GM18508 (cell line): ENCODE measurements around the gene NEDD4.
"Not testable (repeated sequence)": the region's sequence is repeated elsewhere in the genome, so short reads cannot be mapped to it uniquely, and the experiment has no call there.

Experiments used
- ATAC-seq: cut with Tn5 transposase; IDR thresholded peaks from one replicate; pipeline ENCODE4 v1.9.1; 2021; ENCODE audit warnings: moderate number of reproducible peaks; ENCODE audit not compliant: insufficient read depth, unreplicated experiment

Gene NEDD4

DNA sequence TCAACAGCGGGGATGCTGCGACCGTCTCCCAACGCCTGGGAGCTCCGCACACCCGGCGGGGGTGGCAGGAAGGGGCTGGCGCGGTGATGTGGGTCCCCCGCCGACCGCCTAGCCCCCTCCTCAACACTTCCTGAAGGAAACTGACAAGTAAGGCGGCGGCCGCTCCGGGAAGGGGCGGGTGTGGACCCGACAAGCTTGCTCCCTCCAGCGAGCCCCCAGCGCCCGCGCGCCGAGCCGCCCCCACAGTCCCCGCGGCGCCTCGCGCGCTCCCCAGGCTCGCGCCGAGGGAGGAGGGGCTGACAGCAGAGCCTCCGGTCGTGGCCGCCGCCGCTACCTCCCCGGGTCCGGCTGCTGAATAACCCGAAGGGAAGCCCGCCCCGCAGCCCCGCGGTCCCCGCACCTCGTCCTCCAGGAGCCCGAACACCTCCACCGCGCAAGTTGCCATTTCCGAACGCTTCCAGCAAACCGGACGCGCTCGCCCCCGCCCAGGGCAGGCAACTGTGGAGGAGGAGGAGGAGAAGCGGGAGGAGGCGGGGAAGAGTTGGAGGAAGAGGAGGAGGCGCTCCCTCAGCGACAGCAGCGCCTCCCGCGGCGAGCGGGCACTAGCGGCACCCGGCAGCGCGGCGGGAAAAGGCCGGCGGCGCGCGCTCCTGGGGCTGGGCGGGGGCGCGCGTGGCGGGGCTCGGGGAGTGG lies at the start of gene NEDD4:
TSS of gene NEDD4 (minus strand) at position 502 of the 693 bp plus-strand sequence. CDS start at position 445, 57 bp downstream.
- no peak for ATAC-seq

GRCh38 chr15:56042498-56042897 lies 49.1 kb upstream of the NEDD4 start:
- no peak for ATAC-seq

GRCh38 chr15:56042031-56042430 lies 48.6 kb upstream of the NEDD4 start:
- no peak for ATAC-seq

DNA sequence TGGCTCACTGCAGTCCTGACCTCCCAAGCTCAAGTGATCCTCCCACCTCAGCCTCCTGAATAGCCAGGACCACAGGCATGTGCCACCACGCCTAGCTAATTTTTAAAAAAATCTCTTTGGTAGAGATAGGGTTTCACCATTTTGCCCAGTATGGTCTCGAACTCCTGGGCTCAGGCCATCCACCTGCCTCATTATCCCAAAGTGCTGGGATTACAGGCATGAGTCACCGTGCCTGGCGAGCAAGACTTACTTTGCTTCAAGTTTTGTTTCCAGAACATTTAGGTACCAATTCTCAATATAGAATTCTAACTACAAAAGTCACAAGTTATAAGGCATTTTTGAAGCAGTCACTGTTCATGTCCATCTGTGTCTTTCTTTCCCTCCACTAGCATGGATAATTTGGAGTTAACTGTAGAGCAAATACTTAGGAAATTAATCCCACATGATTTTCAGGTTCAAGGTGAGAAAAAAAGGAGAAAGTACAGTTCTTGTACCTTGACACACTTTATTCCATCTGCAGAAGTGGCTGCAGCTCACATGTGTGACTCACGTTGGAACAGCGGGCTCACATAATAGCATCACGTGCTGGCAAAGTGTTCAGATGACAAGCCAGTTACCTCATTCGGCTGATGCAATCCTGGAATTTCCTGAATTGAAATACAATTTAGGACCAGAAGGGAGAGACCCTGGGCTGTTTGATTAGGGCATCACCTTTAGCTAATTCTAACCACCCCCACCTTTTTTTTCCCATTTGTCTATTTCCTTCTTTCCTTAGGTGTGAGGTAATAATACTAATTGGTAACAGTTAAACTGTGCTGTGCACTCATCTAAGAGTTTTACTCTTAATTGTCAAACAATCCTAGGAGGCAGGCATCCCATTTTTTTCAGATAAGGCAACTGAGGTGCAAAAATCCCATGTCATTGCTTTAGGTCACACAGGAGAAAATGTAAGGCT lies 46.9 kb upstream of the NEDD4 start:
- no peak for ATAC-seq

DNA sequence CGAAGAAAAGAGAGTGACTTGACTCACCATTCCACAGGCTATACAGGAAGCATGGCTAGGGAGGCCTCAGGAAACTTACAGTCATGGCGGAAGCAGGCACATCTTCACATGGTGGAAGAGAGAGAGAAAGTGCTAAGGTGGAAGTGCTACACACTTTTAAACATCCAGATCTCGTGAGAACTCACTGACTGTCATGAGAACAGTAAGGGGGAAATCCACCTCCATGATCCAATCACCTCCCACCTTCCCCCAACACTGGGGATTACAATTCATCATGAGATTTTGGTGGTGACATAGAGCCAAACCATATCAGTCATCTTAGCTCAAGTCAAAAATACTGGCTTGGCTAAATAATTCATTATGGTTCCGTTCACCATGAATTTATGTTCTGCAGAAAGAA lies 45.3 kb upstream of the NEDD4 start:
- ATAC-seq: no peak

- ATAC-seq: no peak
These were observed 44.6 kb upstream of the NEDD4 start for GRCh38 chr15:56038015-56038414.

DNA sequence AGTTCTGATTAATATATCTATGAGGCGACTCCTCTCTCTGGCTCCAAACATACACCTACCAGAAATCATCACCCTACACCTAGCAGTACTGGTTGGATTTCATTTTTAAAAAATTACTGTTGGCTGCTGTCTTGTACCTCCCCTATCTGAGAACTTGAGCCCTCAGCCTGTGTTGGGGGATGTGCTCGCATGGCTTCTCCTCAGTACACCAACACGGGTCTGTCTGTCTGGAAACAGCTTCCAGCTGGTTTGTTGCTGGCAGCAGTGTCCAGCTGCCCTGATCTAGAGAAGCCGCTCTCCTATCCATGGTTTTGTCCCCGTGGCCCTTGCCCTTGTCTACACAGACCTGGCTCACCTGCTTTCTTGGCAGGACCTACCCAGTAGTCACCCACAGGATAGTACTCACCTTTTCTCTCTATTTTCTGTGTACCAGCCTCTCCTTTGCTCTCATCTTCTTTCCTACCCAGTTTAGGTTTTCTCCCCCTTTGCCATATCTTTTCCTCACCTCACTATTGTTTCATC lies 43.2 kb upstream of the NEDD4 start:
- ATAC-seq: no peak

GRCh38 chr15:56035166-56035565 lies 41.8 kb upstream of the NEDD4 start:
- ATAC-seq: no peak

- ATAC-seq: no peak
These were observed 41.1 kb upstream of the NEDD4 start for GRCh38 chr15:56034514-56034913.

GRCh38 chr15:56032373-56032772 lies 39.0 kb upstream of the NEDD4 start:
- ATAC-seq: no peak

DNA sequence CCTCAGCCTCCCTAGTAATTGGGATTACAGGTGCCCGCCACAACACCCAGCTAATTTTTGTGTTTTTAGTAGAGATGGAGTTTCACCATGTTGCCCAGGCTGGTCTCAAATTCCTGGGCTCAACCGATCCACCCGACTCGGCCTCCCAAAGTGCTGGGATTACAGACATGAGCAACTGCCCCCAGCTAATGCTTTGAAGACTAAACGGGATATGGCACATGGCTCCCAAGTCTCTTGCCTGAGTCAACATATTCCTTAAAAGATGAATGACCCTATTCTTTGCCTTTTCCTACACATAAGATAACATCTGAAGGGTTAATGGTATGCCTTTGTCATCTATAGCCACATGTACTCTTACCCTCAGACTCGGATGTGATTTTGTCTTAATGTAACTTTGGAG lies 38.4 kb upstream of the NEDD4 start:
- no peak for ATAC-seq

DNA sequence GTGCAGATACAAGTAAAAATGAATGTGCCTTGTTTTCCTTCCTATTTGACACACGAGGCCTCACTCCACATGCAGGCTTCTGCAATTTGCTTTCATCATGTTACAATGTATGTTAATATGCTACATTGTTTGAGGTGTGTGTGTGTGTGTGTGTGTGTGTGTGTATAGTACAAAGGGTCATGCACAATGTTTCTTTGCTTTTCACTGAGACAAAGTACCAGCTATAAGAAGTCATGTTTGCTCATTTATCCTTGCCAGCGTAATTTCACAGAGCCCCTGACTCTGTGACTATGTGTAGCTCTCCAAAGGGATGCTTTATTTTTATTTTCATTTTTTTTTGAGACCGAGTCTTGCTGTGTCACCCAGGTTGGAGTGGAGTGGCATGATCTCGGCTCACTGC lies 38.0 kb upstream of the NEDD4 start:
- ATAC-seq: no peak

GRCh38 chr15:56028430-56028829 lies 35.0 kb upstream of the NEDD4 start:
- no peak for ATAC-seq

GRCh38 chr15:56023160-56023559 lies 29.7 kb upstream of the NEDD4 start:
- ATAC-seq: not testable (repeated sequence)

DNA sequence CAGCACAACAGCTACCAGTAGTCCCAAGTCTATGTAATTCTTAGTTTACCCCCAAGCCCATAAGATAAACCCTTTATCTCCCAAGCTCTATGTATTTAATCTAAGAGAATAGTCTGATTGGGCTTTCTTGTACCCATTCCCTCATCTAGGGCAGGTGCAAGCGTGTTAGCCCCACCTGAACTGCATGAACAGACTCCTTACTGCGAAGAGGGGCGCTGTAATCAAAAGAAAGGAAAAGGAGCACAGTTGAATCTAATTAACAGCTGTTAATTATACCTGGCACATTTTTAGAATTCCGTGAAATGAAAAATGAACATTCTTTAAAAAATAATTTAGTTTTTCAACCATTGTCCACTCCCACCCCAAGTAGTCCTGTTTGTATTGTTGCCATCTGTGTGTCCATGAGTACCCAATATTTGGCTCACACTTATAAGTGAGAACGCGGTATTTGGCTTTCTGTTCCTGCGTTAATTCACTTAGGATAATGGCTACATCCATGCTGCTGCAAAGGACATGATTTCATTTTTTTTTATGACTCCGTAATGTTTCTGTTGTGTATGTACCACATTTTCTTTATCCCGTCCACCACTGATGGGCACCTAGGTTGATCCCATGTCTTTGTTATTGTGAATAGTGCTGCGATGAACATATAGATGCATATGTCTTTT lies 26.5 kb upstream of the NEDD4 start:
- ATAC-seq: no peak

DNA sequence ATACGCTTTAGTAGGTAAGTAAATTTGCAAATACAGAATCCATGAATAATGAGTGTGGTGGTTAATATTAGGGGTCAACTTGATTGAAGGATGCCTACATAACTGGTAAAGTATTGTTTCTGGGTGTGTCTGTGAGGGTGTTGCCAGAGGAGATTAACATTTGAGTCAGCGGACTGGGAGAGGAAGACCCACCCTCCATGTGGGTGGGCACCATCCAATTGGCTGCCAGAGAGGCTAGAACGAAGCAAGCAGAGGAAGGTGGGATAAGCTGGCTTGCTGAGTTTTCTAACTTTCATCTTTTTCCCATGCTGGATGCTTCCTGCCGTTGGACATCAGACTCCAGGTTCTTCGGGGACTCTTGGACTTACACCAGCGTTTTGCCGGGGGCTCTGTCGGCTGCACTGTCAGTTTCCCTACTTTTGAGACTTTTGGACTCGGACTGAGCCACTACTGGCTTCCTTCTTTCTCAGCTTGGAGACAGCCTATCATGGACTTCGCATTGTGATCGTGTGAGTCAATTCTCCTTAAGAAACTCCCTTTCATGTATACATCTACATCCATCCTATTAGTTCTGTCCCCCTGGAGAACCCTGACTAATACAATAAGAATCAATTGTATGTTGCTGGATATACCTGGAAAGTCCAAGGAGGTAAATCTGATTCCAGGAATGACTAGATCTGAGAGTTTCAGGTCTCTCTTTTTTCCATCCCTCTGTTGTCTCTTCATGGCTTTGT lies 25.8 kb upstream of the NEDD4 start:
- no peak for ATAC-seq

DNA sequence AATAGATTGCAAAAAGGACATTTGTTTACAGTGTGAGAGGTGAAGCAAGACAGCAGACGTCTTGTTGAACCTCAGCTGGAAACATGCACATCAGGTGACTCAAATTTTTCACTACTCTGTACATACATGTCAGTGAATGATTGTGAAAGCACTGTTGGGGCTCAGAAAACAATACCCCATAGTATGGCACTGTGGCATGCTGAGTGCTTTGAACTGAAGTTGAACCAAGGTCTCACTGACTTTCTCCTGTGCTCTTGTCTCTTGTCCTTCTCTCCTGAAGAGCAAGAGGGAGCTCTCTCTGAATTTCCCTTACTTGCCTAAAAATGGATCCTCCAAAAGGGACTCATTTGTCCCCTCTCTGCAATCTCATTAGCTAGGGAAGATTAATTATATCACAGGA lies 24.5 kb upstream of the NEDD4 start:
- ATAC-seq: no peak

DNA sequence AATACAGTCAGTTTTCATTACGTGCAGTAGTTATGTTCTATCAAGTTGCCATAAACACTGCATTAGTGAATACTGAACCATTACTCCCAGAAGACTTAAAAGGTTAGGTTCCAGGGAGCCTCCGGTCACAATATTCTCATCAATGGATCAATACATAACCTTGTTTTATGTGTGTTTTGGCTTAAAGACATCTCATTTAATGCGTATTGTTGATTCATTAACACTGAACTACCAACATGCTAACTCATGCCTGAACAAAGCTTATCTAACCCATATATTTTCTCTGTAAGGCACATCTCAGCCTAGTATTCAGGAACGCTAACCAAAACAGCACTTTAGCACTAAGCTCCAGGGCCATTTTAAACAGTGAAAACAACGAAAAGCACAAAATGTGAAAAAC lies 24.1 kb upstream of the NEDD4 start:
- no peak for ATAC-seq

GRCh38 chr15:56016281-56016680 lies 22.9 kb upstream of the NEDD4 start:
- ATAC-seq: no peak

DNA sequence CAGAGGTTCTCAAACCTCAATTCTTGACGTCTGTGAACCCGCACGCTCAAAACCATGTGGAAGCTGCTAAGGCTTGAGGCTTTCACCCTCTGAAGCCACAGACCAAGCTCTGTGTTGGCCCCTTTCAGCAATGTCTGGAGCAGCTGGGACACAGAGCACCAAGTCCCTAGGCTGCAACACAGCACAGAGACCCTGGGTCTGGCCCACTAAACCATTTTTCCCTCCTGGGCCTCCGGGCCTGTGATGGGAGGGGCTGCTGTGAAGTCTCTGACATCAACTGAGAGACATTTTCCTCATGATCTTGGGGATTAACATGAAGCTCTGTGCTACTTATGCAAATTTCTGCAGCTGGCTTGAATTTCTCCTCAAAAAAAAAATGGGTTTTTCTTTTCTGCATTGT lies 21.3 kb upstream of the NEDD4 start:
- ATAC-seq: no peak
